NOMO-1 treated with DMSO at 0.1 percent for 48 hours (cell line): Measurements from ENCODE around the gene TOX3.

ENCODE experiments used
- DNase-seq: peaks from one replicate; lab custom pipeline; 2025; ENCODE audit not compliant: unreplicated experiment; lab: John Stamatoyannopoulos, UW

Gene TOX3

DNA sequence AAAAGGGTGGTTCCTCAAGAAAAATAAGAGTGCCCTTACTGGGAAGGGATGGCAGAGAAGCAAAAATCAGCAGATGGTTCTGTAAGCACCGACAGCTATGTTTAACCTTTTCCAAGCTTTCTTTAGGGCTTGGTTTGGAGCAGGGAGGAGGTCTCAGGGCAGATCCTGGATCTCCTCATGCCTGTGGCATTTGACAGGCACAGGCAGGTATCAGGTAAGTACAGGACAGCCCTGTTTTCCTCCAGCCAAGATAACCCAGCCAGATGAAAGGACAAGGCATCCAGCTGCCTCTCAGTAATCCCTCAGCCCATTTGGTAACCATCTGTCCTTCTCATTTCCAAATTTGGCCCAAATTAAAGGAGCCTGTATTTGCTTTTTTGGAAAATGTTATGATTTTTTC lies 141.5 kb downstream of the TOX3 start:
- no peak for DNase-seq

DNA sequence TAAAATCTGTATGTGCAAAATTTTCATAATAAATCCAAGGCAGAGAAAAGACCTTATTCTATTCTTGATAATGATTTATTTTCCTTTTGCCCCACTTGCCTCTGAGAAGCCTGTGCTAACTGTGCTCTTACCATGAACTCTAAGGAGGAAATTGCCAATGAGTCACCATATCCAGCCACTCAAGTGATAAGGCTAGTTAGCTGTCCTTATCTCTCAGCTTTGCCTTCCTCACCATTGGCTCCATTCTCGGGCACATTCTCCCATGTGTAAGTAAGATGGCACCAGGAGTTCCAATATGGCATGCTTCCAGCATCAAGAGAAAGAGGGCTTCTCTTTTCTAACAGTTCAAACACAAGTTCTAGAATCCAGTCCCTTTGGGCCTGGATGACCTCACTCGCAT lies 142.4 kb downstream of the TOX3 start:
- DNase-seq: no peak

DNA sequence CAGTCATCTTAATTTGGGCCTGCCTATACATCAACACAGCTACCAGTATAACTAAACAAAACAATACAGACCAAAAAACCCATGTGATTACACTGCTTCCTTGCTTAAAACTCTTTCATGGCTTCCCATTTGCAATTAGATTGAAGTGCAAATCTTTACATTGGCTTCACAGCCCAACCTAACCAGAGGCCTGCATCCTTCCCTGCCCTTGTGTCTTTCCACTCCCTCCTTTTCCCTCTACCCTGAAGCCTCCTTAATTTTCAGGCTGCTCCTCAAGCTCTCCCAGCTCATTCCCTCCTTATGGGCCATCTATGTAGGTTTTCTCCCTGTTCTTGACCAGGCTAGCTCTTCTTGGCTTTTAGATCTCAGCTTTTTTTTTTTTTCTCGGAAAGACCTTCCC lies 147.8 kb downstream of the TOX3 start:
- no peak for DNase-seq

DNA sequence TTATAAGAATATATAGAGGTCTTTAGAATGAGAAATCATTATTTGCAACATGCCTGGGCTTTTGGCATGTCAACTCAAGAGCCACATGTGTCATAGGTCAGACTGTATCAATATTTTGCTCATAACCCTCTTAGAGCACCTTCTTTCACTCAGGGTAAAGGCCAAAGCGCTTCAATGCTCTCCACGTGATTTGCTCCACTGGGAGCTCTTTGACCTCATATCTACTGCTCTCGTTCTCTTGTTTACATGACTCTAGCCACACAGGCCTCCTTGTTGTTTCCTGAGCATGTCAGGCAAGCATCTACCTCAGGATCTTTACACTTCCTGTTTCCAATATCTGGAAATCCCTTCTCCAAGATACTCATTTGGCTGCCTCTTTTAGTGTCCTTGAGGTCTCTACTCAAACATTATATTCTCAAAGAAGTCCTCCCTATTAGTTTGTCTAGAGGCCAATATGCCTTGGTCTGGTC lies 148.4 kb downstream of the TOX3 start:
- no peak for DNase-seq

DNA sequence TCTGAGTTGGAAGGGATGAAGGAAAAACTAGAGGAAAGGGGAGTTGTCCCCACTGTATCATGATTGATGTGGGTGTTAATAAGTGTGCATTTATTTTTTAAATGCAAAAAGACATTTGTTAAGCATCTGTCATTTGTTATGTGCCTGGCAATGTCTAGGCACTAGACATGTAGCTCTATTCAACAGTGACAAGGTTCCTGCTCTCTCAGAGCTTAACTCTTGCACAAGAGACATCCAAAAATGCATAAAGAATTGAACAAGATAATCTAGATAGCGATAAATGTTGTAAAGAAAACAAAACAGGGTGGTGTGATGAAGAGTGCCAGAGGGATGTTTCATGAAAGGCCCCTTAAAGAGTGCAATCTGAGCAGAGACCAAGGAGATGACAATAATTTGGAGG lies 148.9 kb downstream of the TOX3 start:
- no peak for DNase-seq

DNA sequence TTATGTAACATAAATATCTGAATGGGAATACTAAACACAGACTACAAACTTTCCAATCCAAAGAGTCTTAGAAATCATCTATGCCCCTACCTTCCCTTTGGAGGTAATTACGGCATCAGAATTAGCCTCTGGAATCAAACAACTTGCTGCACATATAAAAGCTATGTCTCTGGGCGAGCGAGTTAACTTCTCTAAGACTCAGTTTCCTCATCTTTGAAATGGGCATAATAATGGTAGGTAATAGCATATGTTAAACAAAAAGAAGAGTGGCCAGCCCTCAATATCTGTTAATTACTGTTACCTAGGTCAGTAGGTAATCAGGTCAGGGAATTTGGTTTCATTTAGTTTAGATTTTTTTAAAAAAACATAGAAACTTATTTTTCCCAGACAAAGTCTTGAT lies 153.5 kb downstream of the TOX3 start:
- DNase-seq: no peak

DNA sequence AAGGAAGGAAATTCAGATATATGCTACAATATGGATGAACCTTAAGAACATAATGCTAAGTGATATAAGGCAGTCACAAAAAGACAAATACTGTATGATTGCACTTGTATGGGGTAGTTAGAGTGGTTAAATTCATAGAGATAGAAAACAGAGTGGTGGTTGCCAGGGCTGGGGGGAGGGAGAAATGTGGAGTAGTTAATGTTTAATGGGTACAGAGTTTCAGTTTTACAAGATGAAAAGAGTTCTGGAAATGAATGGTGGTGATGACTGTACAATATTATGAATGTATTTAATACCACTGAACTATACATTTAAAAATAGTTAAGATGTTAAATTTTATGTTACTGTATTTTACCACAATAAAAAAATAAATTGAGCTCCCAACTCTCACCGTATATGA lies 157.9 kb downstream of the TOX3 start:
- DNase-seq: no peak
